GM18861 (cell line): ENCODE results near the gene ARHGAP26.
A peak's percentile ranks its signal among the peaks of the same experiment; 100 is the strongest.
"Not testable (repeated sequence)": the region's sequence is repeated elsewhere in the genome, so short reads cannot be mapped to it uniquely, and the experiment has no call there.

Source experiments
- ATAC-seq: cut with Tn5 transposase; IDR thresholded peaks from one replicate; pipeline ENCODE4 v1.9.1; 2021; ENCODE audit not compliant: unreplicated experiment

The ARHGAP26 gene

DNA sequence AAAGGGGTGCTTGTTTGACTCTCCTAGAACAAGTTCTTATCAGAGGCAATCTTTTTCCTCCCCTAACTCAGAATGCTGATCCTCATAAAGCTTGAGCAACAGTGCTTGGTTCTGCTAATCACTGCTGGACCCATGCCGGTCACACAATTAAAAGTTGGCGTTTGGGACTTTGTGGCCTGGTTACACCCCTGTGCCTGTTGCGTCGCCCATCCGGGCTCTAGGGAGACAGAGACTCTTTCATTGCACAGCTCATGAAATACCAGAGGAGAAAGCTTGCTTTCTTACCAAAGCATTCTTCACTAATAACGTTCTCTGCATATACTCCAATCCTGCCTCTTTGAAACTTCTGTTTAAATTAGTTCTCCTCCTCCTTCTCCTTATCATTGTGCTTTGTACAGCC, 332.2 kb downstream of the ARHGAP26 start:
- ATAC-seq: no peak

- ATAC-seq: no peak
Observed at GRCh38 chr5:143105216-143105905, 335.2 kb downstream of the ARHGAP26 start.

GRCh38 chr5:143106174-143106573, 336.0 kb downstream of the ARHGAP26 start:
- no peak for ATAC-seq

DNA sequence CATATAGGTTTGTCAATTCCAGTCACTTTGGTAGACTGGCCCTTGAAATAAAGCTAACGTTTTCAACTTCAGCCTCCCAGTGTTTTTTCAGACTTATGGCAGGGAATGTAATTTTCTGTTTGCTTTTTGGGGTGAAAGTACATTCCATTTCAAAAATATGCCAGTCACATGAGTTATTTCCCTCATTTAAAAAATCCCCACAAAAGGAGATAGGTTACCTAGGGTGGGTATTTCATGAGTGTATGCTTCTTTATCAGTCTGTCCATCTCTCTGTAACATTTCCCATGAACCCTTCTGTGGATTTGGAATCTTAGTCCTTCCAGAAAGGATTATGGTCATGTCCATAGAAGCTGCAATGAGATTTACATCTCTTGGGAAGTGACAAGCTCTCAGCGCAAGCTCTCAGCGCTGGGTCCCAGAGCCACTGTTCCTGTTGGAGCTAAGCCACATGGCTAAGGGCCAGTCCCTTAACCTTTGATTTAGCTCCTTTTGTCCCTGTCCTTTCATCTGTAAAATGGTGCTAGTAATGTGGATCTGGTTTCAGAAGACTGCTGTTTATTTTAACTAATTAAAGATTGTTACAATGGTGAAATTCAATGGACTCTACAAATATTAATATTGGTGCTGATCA, 338.4 kb downstream of the ARHGAP26 start:
- no peak for ATAC-seq

GRCh38 chr5:143110591-143110990, 340.4 kb downstream of the ARHGAP26 start:
- ATAC-seq: no peak

DNA sequence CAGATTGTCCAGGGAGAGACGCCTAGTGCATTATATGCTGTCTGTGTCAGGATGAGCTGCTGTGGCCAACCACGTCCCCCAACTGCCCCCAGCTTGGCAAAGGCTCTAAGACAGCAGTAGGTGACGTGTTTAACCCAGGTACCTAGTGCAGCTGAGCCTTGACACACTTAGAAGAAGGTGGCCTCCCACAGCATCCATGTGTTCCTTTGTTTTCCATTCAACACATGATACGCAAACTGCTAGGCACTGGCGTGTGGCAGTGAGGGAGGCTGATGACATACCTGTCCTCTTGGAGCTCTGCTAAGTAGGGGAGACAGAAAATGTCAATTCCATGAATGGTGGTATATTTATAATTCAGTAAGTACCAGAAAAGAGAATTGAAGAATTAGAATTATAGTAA, 341.6 kb downstream of the ARHGAP26 start:
- no peak for ATAC-seq

DNA sequence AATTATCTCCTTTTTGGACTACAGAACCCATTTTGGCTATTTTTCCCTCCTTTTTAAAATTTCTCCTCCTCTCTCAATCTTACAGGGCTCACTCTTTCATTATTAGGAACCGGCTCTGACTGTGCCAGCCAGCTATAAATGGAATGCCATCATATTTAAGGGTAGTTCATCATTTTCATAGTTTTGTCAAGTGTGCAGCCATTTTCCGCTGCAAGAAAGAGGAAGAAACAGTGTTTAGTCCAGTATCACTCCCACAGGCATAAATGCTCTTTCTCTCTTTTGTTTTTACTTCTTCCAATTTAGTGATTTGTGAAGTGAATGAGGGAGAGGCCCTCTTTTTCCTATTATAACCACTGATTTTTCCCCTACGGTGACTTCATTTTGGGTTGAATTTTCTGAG, 343.3 kb downstream of the ARHGAP26 start:
- ATAC-seq: no peak

- ATAC-seq: no peak
Observed at GRCh38 chr5:143114481-143114880, 344.3 kb downstream of the ARHGAP26 start.

DNA sequence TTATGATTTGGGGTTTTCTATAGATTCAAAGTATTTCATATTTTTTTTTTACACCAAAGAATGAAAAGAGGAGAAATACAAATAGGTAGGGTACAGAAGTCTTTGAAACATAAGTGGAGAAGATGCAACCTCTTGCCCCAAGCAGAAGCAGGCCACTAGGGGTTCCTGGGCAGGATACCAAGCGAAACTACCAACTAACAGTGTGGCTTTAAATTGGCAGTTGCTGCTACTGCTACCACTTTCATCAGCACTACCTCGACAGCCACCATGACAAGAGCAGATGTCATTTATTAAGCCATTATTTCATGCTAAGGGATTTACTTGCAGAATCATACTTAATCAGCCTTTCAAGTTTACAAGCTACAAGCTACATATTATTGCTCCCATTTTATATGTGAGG, 345.2 kb downstream of the ARHGAP26 start:
- no peak for ATAC-seq

DNA sequence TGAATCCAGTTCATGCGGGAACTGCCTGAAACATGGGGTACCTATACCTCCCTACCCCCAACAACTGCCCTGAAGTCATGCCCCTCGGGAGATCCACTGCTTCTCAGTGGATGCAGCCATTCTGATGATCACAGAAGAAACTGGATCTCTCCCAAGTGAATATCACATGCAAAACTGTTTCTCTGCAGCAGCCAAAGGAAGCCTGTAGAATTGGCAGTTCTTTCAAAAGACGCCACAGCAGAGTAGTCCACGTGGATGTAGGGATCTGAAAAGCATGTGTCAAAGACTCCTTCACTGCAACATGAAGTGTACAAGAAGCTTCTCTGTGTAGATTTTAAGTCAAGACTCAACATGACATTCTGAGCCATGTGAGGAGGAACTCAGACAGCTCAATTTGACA, 346.6 kb downstream of the ARHGAP26 start:
- ATAC-seq: no peak

- no peak for ATAC-seq
Observed at GRCh38 chr5:143117821-143118220, 347.6 kb downstream of the ARHGAP26 start.

GRCh38 chr5:143118222-143118621, 348.0 kb downstream of the ARHGAP26 start:
- ATAC-seq: no peak

GRCh38 chr5:143118818-143119217, 348.6 kb downstream of the ARHGAP26 start:
- ATAC-seq: not testable (repeated sequence)

GRCh38 chr5:143119291-143119769, 349.2 kb downstream of the ARHGAP26 start:
- peak; percentile 47 for ATAC-seq

GRCh38 chr5:143119881-143120341, 349.7 kb downstream of the ARHGAP26 start:
- peak; percentile 19 for ATAC-seq

GRCh38 chr5:143120460-143121134, 350.4 kb downstream of the ARHGAP26 start:
- ATAC-seq: no peak

GRCh38 chr5:143121135-143121475, 350.9 kb downstream of the ARHGAP26 start:
- ATAC-seq: no peak

DNA sequence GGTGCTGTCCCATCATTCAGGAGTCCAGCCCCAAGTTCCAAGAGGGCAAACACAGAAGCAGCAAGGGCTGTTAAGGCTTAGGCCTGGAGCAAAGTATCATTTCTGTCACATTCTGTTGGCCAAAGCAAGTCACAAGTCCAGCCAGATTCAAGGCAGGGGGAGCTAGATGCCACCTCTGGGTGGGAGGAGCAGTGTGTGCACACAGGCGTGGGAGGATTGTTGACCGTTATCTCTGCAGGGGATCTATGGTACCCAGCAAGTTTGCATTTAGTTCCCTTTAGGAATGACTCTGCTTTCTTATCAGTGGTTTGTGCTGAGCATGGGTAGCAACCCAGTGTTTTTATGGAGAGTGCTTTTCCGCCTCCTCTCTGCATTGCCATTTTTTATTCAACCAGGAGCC, 354.4 kb downstream of the ARHGAP26 start:
- ATAC-seq: no peak

GRCh38 chr5:143126174-143127019, 356.2 kb downstream of the ARHGAP26 start:
- no peak for ATAC-seq

DNA sequence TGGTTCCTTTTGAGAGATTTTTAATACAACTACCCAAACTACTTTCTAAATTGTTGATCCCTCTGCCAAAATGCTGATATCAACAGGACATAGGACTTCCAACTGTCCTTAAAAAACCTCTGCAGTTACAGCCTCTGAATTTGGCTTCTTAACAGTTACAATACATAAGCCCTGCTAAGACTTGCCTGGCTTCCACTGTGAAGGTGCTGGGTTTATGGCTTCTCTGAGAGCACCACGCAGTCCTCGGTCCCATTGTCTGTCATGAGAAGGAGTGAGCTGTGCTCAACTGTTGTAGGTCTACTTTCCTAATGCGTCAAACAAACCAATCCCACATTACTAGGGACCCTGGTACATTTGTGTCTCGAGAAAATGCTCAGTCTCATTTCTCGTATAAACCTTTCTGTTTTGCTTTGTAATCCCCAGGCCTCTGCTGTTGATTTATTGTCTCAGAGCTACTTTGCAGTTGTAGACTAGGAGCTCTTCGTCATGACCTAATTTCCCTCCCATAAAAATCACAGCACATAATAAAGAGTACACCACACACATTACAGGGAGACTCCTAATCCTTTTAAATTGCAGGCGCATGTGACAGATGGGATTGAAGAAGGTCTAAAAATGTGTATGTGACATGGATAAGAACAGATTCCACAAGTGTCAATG, 358.4 kb downstream of the ARHGAP26 start:
- ATAC-seq: no peak

- no peak for ATAC-seq
Observed at GRCh38 chr5:143129203-143129602, 359.0 kb downstream of the ARHGAP26 start.
